CD4-positive, alpha-beta T cell (primary cell): ENCODE results near the gene SEC16A. TPM values are rescaled to one million over a fixed set of nuclear protein-coding genes. Genes with fewer than 3 reads are reported as not detected.

ENCODE experiments used
- ATAC-seq: fragments of 200-7000 bp; cut with Tn5 transposase; one replicate; pipeline ENCODE4 v1.10.0; 2022; ENCODE audit warnings: mild to moderate bottlenecking; ENCODE audit not compliant: poor library complexity
- CTCF ChIA-PET: fragments of 350-600 bp; sonication (Branson Sonifier 250); formaldehyde crosslinking; loops from one replicate; lab custom pipeline; 2021; ENCODE audit warnings: antibody characterized with exemption, inconsistent platforms; lab: Charles Lee
- POLR2A ChIA-PET: fragments of 350-600 bp; sonication (Branson Sonifier 250); formaldehyde crosslinking; loops from one replicate; lab custom pipeline; 2021; ENCODE audit warnings: antibody characterized with exemption, inconsistent platforms; lab: Charles Lee
- DNase-seq, 14 experiments: peaks; one replicate each; pipeline ENCODE4 v3.0.0-alpha.2; 2013 to 2020; ENCODE audit warnings: mixed read lengths in 2 of 14
- H3K27ac ChIP-seq, 2 donors: one replicate each; pipeline versions ENCODE4 v1.5.1 to v1.7.0; 2013; ENCODE audit warnings: low read length in 2 of 2, low read depth in 1 of 2, mild to moderate bottlenecking in 1 of 2
- H3K27me3 ChIP-seq, 2 experiments: 1 replicate in 1 of 2; 2 replicates in 1 of 2; pipeline versions ENCODE4 v1.6.1 to v1.7.0; 2013; ENCODE audit warnings: low read length in 2 of 2, control low read depth in 1 of 2, mild to moderate bottlenecking in 1 of 2, moderate library complexity in 1 of 2; ENCODE audit not compliant: insufficient read depth in 2 of 2, control insufficient read depth in 1 of 2
- H3K36me3 ChIP-seq: one replicate; pipeline ENCODE4 v1.6.1; 2013; ENCODE audit warnings: low read length, control low read depth; ENCODE audit not compliant: insufficient read depth
- H3K4me1 ChIP-seq: one replicate; pipeline ENCODE4 v1.6.1; 2013; ENCODE audit warnings: low read length, control low read depth; ENCODE audit not compliant: insufficient read depth
- H3K4me3 ChIP-seq: one replicate; pipeline ENCODE4 v1.5.1; 2013; ENCODE audit warnings: mild to moderate bottlenecking, low read length, moderate library complexity
- H3K9me3 ChIP-seq, 2 experiments: 1 replicate in 1 of 2; 2 replicates in 1 of 2; pipeline versions ENCODE4 v1.6.1 to v1.7.0; 2013; ENCODE audit warnings: low read length in 2 of 2, mild to moderate bottlenecking in 2 of 2, control low read depth in 1 of 2, moderate library complexity in 1 of 2; ENCODE audit not compliant: control insufficient read depth in 1 of 2, insufficient read depth in 1 of 2
- H3K27ac Mint-ChIP-seq: one replicate; pipeline ENCODE4 v1.8.0; 2020; ENCODE audit warnings: mixed read lengths
- H3K27me3 Mint-ChIP-seq: one replicate; pipeline ENCODE4 v1.8.0; 2021; ENCODE audit warnings: mixed read lengths
- H3K36me3 Mint-ChIP-seq: one replicate; pipeline ENCODE4 v1.8.0; 2021; ENCODE audit warnings: low read depth, mixed read lengths
- H3K4me1 Mint-ChIP-seq: one replicate; pipeline ENCODE4 v1.8.0; 2021; ENCODE audit warnings: low read depth, mixed read lengths
- H3K4me3 Mint-ChIP-seq: one replicate; pipeline ENCODE4 v1.8.0; 2020; ENCODE audit warnings: mild to moderate bottlenecking, mixed read lengths
- H3K9me3 Mint-ChIP-seq: one replicate; pipeline ENCODE4 v1.8.0; 2020; ENCODE audit warnings: mixed read lengths
- CTCF ChIP-seq: fragments of 200-600 bp; IDR thresholded peaks from one replicate; pipeline ENCODE4 v1.8.0; 2022; ENCODE audit warnings: antibody characterized with exemption, mild to moderate bottlenecking
- intact Hi-C, 2 experiments: fragments of 100-400 bp; cut with DNase I in 1 of 2; cut with micrococcal nuclease in 1 of 2; formaldehyde crosslinking; loops; one replicate each; pipeline versions ENCODE4 v1.15.1 to v1.9.0; 2023 to 2025; cut with DNase I, micrococcal nuclease
- total RNA-seq, 174 experiments: library from RNA in 2 of 174; stranded (reverse) in 2 of 174; gene quantifications; one replicate each; pipeline ENCODE4 v1.2.3 and lab custom pipeline; 2021 to 2026

The SEC16A gene
- total RNA-seq, 2 experiments from 2014 or later, result 73.0 to 75.0 TPM

GRCh38 chr9:136432591-136432990 is 50.2 kb downstream of the SEC16A start:
- TF ChIP-seq CTCF, result no peak
- Mint-ChIP-seq H3K4me3 (no peak overlapping the region), H3K4me1 (peaks cover 13% of the 10 kb centered on the region), H3K27me3 (no peaks in the 10 kb centered on the region), H3K9me3 (no peaks in the 10 kb centered on the region), H3K36me3 (peaks cover 20% of the 10 kb centered on the region), H3K27ac (no peak overlapping the region)
- H3K36me3 ChIP-seq, result peaks cover 23% of the 10 kb centered on the region
- ATAC-seq (no peak), DNase-seq (no peak)
- H3K27ac ChIP-seq, result no peak overlapping the region
- H3K4me1 ChIP-seq, result peaks cover 17% of the 10 kb centered on the region
- POLR2A ChIA-PET, result no interaction called here
- H3K27me3 ChIP-seq, result no peaks in the 10 kb centered on the region
- H3K4me3 ChIP-seq, result no peak overlapping the region
- intact Hi-C loops, result no loop called here
- H3K9me3 ChIP-seq, result no peaks in the 10 kb centered on the region
- CTCF ChIA-PET, result no interaction called here

- no peak overlapping the region for H3K4me3 ChIP-seq
- Mint-ChIP-seq H3K4me1 (peaks cover 5% of the 10 kb centered on the region), H3K27me3 (no peaks in the 10 kb centered on the region), H3K36me3 (peaks cover 20% of the 10 kb centered on the region), H3K27ac (no peak overlapping the region), H3K4me3 (no peak overlapping the region), H3K9me3 (no peaks in the 10 kb centered on the region)
- intact Hi-C loops, result no loop called here
- CTCF ChIA-PET, result no interaction called here
- peaks cover 23% of the 10 kb centered on the region for H3K36me3 ChIP-seq
- H3K9me3 ChIP-seq, result no peaks in the 10 kb centered on the region
- no peak overlapping the region for H3K27ac ChIP-seq
- TF ChIP-seq CTCF, result no peak
- H3K27me3 ChIP-seq, result no peaks in the 10 kb centered on the region
- peaks cover 9% of the 10 kb centered on the region for H3K4me1 ChIP-seq
- DNase-seq, result no peak
- ATAC-seq, result no peak
- POLR2A ChIA-PET, result no interaction called here
These were observed 51.0 kb downstream of the SEC16A start for GRCh38 chr9:136431782-136432350.

GRCh38 chr9:136430588-136431234 is 52.1 kb downstream of the SEC16A start:
- POLR2A ChIA-PET, result no interaction called here
- H3K27ac Mint-ChIP-seq, result no peak overlapping the region

More at GRCh38 chr9:136430588-136431234, 52.1 kb downstream of the SEC16A start:
- ATAC-seq (no peak), DNase-seq (no peak)
- Histone ChIP-seq H3K27me3 (no peaks in the 10 kb centered on the region), H3K36me3 (peaks cover 23% of the 10 kb centered on the region), H3K9me3 (no peaks in the 10 kb centered on the region), H3K27ac (no peak overlapping the region), H3K4me3 (no peak overlapping the region), H3K4me1 (no peaks in the 10 kb centered on the region)
- Mint-ChIP-seq H3K4me3 (no peak overlapping the region), H3K36me3 (peaks cover 17% of the 10 kb centered on the region), H3K27me3 (no peaks in the 10 kb centered on the region), H3K4me1 (no peaks in the 10 kb centered on the region), H3K9me3 (no peaks in the 10 kb centered on the region)
- intact Hi-C loops, result no loop called here
- CTCF ChIA-PET, result no interaction called here
- TF ChIP-seq CTCF, result no peak
